HG03342 (cell line): ENCODE measurements around the gene CNTN2.

Source experiments
- ATAC-seq: cut with Tn5 transposase; IDR thresholded peaks from one replicate; pipeline ENCODE4 v1.9.1; 2021; ENCODE audit warnings: mild to moderate bottlenecking, moderate library complexity; ENCODE audit not compliant: unreplicated experiment

CNTN2 gene, protein sequence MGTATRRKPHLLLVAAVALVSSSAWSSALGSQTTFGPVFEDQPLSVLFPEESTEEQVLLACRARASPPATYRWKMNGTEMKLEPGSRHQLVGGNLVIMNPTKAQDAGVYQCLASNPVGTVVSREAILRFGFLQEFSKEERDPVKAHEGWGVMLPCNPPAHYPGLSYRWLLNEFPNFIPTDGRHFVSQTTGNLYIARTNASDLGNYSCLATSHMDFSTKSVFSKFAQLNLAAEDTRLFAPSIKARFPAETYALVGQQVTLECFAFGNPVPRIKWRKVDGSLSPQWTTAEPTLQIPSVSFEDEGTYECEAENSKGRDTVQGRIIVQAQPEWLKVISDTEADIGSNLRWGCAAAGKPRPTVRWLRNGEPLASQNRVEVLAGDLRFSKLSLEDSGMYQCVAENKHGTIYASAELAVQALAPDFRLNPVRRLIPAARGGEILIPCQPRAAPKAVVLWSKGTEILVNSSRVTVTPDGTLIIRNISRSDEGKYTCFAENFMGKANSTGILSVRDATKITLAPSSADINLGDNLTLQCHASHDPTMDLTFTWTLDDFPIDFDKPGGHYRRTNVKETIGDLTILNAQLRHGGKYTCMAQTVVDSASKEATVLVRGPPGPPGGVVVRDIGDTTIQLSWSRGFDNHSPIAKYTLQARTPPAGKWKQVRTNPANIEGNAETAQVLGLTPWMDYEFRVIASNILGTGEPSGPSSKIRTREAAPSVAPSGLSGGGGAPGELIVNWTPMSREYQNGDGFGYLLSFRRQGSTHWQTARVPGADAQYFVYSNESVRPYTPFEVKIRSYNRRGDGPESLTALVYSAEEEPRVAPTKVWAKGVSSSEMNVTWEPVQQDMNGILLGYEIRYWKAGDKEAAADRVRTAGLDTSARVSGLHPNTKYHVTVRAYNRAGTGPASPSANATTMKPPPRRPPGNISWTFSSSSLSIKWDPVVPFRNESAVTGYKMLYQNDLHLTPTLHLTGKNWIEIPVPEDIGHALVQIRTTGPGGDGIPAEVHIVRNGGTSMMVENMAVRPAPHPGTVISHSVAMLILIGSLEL

DNA sequence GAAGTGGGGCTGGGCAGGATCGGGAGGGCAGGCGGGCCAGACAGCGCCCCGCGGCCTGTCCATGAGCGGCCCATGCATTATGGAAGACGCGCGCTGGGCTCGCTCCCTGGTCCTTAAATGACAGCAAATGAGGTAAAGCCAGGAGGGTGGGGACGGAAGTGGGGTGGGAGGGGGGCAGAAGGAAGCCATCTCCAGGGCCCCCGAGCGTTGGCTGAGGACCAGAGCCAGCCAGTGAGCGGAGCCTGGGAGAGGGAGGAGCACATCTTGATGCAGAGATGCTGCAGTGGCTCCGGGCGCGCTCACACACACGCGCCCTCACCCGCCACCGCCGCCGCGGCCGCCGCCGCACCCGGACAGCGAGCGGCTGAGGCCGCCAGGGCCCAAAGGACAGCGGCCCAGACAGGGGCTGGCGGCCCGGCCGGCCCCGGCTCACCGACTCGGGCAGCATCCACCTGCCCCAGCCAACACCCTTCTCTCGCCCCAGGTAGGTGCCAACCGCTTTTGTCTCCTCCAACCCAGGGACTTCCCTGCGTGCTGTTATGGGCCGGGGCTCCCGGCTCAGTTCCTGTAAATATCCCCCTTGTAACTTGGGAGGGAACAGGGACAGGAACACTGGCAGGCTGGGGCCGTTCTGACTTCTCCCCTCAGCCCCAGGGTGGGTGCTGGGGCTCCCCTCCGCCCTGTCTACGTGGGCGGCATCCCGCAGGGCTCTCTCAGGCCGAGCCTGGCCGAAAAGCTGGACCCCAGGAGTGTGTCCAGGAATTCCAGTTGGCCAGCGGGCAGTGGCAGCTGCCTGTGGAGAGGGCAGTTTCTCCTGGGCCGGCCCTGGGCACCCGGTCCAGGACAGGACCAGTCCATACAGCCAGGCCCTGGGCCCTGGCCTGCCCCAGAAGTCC, at the start of gene CNTN2:
CNTN2 (plus strand) TSS at position 302 of the 896 bp plus-strand sequence. CDS start 9,974 bp downstream, outside the sequence.
- ATAC-seq: no peak

DNA sequence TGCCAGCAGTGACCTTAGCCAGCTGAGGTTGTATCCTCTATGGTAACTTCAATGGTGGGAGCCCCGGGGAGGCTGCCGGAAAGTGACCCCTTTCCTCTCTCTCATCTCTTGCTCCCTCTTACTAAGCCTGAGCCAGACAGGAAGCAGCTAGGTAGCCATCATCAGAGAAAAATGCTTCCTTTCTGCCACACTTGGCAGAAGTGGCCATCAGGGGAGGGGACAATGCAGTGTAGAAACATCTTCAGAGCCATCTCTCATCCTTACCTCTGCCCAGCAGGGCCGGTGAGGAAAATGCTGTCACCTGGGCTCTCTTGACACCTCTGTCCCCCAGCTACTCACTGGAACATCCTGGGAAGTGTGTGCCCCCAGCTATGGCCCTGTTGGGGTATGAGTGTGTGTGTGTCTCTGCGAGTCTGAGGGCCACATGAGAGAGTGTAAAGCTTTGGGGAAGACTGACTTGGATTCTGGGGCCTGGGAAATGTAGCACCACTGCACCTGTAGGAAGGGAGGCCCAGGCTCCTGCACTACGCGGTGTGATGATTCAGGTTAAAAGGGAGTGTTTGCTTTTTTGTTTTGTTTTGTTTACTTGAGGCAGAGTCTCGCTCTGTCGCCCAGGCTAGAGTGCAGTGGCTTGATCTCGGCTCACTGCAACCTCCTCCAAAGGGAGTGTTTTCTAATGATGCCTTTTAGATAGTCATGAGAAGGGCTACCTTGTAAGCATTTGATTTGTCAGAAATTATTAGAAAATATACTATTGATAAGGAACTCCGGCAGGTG, 48.7 kb upstream of the CNTN2 start:
- ATAC-seq: no peak

DNA sequence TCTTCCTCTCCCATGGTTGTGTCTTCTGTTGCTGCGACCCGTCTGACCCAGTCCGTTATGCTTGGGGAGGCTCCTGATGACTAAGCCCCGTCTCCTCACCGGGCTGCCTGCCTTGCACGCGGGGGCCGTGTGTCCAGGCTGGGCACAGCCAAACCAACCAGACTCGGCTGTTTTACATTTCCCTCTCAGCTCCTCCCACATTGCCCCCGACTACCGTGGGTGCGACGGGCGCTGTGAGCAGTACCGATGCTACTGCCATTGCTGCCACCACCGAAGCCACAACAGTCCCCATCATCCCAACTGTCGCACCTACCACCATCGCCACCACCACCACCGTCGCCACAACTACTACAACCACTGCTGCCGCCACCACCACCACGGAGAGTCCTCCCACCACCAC, 46.0 kb upstream of the CNTN2 start:
- ATAC-seq: no peak

DNA sequence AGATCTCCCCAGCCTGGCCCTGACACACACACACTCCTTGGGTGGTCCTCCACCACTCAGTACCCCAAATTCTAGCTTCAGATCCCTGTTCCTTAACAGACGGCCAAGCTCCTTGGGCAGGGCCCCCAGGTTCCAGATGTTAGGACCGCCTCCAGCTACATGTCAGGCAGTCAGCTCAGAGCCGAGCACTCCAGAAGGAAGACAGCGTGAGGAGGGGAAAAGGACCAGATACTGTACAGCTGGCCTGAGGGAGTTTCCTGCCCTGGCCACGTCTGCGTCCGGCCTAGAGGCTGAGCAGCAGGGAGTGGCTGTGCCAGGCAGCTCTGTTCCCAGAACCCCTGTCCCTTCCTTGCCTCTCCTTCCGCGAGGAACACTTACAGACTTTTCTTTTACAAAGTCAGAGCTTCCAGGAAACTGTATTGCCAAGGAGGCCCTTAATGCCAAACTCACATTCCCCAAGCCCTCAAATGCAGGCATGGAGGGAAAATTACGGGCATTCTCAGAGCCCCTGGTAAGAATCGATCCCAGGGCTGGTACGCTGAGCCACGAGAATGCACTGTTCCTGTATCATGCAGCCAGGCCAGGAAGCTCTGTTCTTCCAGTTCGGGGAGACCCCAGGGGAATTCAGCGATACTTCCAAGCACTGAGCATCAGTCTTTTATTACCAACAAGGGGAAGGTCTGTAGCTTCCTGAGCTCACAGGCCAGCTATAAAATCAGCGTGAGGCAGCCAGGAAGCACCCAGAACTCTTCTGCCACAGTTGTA, 45.2 kb upstream of the CNTN2 start:
- ATAC-seq: no peak

DNA sequence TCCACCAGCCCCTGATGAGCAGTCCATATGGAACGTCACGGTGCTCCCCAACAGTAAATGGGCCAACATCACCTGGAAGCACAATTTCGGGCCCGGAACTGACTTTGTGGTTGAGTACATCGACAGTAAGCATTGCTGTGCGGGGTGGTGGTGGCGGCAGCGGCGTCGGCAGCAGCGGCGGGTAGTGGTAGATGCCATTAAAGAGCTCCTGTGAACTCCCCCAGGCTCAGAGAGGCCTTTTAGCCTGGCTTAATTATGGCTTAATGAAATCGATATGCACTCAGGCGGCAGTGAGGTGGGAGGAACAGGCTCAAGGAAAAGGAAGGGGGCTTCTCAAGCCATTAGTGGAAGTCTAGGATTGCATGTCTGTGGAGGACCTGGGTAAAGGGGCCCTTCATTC, 41.9 kb upstream of the CNTN2 start:
- ATAC-seq: no peak

DNA sequence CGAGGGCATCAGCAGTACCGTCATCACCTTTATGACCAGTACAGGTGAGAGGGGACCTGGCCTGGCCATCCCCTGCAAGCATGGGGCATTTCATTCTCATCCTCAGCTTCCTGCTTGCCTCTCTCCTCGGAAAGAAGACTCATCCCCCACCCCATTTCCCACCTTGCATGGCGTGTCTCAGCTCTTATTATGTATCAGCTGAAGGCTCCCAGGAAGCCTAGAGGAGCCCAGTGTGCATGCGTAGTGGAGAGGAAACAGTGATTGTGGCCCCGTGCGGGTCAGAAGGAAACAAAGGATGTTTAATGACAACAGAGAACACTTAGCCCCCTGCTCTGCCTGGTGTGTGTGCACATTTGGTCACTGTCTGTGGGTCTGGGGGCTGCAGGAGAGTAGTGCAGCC, 40.3 kb upstream of the CNTN2 start:
- ATAC-seq: no peak

DNA sequence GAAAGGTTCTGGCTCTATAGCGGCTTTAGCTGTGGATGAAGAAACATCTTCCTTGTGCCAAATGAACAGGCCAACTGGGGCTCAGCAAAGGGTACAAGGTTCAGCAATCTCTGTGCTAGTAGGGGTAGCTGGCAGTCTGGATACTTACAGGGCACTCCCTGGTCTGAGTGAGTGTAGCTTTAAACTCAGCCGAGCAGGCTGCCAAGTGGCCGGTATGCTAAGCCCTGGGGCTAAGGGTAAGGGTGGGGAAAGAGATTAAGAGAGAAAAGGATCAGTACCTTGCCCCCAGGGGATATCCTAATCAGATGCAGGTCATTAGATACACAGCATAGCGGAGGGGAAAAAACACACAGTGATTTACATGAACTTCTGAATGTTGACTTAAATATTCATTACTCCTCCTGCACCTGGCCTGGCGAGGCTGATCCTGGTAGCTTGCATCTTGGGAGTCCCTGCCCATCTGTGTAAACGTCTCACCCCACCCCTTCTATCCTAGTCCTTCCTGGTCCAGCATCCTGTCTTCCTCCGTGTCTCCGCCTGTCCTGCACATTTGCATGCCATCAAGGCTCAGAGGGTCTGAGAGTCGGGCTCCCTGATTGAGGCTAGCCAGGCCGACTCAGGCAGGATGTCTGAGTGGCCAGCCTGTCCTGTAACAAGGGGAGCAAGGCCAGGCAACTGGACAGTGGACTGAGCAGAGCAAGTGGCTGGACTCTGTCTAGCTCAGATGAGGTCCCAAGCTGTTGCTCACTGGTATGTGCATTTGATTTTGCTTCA, 39.5 kb upstream of the CNTN2 start:
- ATAC-seq: no peak

DNA sequence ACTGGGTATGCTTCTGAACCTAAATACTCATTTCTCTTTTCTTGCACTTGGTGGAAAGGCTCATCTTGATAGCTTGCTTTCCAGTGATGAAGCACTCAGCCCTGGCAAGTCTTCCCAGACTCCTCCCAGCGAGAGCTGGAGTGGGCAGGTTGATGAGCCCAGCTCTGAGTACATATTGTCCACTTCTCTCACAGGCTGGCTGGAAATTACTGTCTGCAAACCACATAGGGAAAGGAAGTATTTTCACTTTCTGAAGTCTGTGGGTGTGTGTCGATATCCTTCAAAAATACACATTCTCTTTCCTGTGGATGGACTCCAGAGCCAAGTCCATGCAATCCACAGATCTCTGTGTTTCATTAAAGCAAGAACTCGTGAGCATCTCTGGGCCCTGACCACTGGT, 38.7 kb upstream of the CNTN2 start:
- no peak for ATAC-seq

DNA sequence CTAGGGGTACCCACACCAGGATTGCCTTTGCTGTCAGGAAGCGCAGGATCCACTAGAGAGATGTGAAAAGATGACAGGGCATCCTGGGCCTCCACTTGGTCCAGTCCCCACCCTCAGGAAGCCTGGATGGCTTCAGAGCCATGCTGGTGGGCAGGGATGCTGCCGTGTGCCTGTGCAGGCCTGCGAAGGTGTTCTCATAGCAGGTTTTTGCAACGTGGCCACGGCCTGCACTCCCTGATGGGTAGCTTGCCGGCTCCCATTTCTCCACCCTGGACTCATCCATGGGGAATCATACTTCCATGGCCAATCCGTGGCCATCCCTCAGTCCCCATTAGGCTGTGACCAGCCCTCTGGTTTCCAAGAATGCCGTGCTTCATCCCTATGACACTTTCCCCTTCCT, 34.1 kb upstream of the CNTN2 start:
- no peak for ATAC-seq

DNA sequence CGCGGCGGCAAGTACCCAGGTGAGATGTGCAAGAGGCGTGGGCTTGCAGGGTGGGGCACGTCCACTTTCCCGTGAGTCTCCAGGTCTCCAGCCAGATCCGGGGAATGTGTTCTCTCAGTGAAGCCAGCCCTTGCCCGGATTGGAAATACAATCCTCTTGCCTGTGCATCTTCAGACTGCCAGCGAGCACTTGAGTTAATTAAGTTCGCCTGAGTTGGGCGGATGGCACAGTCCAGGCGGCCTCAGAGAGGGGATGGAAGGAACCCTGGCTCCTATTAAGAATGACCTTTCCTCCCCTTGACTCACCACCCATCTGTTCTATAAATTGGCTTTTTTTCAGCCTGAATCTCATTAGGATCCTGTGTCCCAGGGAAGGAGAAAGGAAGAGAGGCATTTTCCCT, 33.3 kb upstream of the CNTN2 start:
- ATAC-seq: no peak

DNA sequence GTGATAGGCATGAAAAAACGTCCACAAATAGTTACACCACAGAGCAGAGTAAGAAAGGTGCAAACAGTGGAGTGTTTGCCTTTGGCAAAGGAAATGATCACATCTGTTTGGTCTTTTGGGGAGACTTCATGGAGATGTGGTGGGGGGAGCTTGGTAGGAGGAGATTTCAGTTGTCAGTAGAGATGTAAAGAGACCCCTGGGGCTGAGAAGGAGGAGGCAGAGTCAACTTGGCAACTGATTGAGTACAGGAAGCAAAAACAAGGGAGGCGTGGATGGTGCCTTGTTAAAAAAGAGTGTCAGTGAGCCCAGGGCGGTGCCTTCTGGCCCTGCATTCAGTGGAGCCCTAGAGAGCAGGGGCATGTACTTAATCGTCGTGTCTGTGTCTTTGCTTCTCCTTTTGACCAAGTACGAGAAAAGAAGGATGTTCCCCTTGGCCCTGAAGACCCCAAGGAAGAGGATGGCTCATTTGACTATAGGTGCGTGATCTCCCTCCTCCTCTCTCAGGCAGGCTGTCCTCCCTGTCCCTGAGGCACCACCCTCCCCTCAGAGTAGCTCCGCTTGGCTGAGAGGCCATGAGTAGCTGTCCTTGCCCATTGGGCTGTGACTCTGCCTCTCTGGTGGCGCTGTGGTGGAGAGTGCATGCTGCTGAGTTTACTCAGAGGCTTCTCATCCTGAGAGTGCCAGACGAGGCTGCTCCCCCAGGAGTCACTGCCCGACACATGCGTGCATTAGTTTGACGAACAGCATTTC, 30.4 kb upstream of the CNTN2 start:
- no peak for ATAC-seq

DNA sequence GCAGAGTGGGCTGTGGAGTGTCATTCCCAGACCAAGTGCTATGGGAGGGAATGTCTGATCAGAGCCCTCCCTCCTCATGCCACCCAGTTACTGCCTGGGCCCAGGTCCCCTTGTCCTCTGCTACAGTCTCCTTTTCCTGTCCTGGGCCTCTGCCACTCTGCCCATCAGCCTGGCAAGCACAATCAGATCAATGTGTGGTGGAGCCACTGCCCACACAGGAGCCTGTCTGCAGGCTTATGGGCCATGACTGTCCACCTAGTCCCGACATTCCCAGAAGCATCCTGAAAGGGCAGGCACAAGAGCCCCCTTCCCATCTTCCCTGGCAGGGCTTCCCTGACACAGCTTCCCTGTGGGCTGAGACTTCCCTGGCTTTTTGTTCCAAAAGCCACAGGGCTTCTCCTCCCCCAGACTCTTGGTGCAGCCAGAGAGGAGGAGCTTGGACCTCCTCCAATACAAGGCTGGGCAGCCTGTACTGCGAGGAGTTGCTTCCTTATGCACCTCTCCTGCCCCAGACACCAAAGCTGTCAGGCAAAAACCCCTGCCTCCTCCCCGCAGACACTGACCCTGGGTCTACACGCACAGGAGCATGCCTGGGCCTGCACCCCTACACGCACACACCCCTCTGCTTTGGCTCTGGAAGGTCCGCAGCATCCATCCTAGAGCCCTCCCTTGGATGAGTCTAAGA, 29.2 kb upstream of the CNTN2 start:
- ATAC-seq: no peak

DNA sequence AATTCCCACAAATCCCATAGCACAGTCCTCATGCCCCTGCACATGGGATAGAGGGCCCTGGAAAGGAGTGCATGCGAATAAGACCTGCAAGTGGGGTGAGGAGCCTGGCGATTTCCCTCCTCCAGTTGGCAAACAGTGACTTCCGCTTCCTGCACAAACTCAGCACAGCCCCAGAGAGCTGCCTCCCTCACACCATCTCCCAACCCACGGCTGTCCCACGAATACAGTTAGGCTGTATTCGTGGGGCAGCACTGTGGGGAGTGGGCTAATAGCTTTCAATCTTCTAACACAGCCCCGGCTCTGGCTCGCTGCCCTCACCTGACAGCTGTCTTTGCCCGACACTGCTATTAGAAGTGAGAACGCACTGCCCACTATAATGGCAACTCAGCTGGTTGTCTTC, 28.2 kb upstream of the CNTN2 start:
- ATAC-seq: no peak

DNA sequence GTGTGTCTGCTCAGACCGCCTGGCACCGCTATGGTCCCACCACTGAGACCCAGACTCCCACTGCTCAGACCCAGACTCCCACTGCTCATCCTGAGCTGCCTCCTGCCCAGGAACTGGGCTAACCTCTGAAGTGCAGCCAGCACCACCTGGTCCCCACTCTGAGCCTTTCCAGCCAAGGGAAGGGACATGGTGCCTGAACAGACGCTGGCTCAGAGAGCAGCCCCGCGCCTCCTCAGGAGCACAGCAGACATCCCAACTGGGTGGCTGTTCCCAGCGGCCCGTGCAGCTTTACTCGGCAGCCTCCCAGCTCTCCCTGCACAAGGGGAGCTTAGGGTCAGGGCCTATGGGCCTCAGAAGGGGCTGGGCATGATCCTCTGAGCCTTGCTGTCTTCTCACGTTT, 27.8 kb upstream of the CNTN2 start:
- no peak for ATAC-seq

DNA sequence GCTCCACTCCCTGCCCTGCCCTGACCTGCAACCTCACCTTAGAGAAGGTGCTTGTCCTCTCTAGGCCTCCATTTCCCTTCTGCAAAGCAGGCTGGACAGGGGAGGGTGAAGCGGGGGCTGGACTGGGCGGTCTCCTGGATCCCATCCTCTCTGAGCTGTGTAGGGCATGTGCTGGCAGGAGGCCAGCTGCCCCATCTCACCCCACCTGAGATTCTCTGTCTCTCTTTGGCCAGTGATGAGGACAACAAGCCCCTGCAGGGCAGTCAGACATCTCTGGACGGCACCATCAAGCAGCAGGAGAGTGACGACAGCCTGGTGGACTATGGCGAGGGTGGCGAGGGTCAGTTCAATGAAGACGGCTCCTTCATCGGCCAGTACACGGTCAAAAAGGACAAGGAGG, 26.9 kb upstream of the CNTN2 start:
- no peak for ATAC-seq

DNA sequence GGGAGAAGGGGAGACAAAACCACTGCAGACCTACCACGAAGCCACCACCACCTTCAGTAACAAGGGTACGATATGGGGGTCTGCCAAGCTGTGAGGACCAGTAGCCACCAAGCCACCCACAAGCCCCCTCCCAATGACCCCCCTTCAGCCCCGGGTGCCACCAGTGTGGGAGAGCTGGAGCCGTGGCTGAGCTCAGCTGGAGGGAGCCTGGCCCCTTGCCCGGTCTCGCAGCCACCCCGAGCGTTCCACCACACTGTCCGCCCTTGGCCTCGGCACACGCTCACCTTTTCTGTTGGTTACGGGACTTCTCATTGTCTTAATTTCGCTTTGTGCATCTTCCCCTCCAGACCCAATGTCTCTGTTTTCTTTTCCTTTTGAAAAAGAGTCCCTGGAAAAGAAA, 26.4 kb upstream of the CNTN2 start:
- no peak for ATAC-seq

DNA sequence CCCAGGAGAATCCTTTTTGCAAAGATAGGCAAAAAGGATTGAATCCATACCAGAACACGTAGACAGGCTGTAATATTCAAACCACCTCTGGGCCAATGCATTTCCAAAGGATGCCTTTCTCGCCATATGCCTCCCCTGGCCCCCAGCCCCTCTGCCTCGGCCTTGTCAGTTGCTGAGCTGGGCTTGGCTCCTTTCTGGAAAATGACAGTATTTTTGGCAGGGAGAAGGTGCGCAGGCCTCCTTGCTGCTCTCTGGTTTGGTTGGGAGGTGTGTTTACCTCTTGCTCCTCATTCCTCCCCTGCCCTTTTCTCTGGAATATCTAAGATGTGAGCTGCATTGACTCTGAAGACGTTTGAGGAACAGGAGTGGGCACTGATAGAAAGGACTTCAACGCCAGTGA, 26.0 kb upstream of the CNTN2 start:
- ATAC-seq: no peak
